ENCODE data around the gene SIGLEC9.

Gene SIGLEC9

DNA sequence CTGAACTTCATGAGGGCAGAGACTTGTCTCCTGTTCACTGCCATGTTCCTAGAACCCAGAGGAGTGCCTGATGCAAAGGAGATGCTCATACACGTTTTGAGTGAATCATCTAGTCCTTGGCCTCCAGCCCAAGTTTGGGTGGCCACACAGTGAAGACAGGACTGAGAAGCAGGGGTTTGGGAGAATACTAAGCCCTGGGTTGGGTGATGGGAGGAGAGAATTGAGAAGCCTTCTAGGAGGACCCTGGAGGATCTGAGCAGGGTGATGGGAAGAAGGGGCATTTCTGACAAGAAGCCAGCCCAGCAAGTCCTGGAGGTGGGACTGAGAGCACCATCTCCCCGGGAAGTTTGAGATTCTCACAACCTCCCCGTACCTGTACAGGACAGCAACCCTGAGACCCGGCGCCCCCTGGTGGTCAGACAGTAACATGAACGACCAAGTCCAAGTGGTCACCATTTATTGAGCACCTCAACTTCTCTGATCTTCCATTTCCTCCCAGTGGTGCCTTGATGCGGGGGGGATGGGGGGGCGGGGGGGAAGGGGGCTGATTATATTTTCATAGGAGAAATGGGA is 27.5 kb upstream of the SIGLEC9 start:
- DNase-seq, result peak; percentile 56 to 83 (median 59)

DNA sequence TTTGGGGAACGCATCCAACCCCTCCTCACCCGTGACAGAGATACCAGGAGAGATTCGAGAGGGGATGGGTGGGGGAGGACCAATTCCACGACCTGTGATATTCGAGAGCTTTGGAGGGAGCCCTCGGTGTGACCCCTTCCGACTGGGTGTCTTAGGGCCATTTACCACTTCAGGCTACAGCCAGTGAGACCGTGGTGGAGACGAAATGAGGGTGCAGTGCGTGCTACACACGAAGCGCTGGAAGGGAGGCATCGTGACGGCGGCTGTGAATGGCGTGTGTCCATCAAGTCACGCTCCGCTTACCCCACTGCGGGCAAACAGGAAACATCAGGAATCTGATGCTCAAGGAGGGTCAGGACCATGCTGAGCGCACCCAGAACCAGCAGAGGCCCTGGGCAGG is 26.9 kb upstream of the SIGLEC9 start:
- no peak for DNase-seq

DNA sequence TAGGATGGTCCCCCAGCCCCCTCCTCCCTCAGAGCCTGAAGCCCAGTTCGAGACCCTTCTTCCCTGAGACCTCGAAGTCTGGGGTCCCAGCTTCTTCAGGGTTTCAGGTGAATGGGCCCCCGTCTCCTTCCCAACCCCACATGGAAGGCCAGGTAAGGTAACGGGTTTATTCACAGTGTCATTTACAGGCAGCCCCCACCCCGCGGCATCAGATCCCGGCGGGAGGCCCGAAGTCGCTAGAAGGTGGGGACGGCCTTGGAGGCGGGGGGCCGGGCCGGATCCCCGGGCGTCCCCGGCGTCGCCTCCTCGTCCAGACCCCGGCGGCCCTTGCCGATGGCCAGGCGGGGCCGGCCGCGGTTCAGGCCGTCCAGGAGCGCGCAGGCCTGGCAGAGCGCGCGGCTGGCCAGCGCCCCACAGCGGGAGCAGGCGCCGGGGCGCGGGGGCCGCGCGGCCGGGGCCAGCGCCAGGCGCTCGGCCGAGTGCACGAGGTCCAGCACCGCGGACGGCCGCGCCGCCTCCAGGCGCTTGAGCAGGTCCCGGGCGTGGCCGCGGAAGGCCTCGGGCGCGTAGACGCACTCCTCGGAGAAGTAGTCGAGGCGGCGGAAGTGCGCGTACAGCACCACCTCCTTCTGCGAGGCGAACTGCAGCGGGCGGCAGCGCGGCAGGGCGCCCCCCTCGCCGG is 26.2 kb upstream of the SIGLEC9 start:
- DNase-seq, result peak; percentile 39 to 64 (median 53)

DNA sequence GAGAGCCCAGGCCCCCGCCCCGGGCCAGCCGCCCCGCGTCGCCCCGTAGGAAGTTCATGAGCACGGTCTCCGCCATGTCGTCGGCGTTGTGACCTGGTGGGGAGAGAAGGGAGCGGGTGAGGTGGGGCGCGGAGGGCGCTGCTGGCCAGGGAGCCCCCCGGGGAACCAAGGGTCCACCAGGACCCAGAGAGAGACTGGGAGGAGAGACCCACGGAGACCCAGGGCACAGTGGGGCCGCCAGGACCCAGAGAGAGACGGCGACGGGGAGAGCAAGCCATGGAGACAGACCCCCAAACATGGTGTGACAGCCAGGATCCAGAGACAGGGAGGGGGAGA is 25.7 kb upstream of the SIGLEC9 start:
- no peak for DNase-seq

DNA sequence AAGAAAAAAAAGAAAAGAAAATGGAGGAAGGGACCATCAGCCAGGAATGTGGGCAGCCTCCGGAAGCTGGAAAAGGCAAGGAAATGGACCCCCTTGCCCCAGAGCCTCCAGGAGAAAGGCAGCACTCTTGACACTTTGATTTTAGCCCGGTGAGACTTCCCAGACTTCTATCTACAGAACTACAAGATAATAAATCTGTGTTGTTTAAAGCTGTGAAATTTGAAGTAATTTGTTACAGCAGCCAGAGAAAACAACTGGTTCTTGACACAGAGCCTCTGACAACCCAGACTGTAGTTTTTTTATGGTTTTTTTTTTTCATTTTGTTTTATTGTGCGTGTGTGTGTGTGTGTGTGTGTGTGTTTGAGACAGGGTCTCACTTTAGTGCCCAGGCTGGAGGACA is 24.1 kb upstream of the SIGLEC9 start:
- DNase-seq, result no peak

DNA sequence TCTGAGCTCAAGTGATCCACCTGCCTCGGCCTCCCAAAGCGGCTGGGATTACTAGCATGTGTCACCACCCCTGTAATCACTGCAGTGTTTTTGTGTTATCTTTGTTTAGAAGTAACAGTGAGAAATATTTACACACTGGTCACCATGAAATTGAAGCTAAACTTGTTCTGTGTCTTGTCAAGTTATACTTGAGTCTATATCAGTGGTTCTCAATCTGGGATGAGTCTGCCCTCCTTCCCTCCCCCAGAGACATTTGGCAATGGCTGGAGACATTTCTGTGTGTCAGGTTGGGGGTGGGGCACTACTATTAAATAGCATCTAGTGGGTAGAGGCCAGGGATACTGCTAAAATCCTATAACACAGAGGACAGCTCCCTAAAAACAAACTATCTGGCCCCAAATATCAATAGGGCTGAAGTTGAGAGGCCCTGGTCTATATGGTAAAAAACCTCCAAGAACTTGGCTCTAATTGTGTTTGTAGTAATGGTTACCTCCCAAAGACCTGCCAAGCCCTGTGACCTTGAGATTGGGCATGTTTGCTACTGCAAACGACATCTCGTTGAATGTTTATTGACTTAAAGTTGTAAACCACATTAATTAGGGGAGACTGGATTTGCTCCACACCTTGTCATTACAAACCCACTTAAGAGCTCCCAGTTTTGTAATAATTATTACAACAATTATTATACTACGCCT is 23.4 kb upstream of the SIGLEC9 start:
- peak in 1 of 3 donors; percentile 25 for DNase-seq

DNA sequence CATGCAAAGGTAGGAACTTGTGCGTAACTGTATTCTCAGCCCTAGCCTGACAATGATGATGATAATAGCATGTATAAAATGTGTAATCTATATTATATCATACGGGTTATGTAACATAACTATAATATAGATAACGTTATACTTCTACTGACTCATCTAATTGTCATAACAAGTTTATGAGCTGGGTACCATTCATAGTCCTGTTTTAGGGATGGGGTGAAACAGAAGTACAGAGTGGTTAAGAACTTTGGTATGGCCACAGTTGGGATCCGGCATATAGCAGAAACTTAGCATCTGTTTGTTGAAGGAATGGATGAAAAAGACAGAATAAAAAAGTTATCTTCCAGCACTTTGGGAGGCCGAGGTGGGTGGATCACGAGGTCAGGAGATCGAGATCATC is 21.7 kb upstream of the SIGLEC9 start:
- no peak for DNase-seq

DNA sequence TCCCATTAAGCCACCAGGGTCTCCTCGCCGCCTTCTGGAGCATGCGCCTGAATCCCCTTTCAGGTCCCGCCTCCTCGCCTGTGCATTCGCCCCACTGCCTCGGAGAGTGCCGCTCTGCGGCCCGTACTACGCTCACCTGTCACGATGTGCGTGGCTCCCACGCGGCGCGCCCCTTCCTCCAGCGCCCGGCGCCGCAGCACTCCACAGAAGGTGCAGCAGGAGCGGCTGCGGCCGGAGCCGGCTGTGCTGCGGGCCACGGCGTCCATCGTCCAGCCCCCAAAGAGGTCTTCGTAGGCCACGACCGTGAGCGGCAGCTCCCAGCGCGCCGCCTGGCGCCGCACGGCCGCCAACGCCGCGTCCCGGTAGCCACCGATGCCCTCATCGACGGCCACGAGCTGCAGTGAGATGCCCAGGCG is 20.8 kb upstream of the SIGLEC9 start:
- no peak for DNase-seq

DNA sequence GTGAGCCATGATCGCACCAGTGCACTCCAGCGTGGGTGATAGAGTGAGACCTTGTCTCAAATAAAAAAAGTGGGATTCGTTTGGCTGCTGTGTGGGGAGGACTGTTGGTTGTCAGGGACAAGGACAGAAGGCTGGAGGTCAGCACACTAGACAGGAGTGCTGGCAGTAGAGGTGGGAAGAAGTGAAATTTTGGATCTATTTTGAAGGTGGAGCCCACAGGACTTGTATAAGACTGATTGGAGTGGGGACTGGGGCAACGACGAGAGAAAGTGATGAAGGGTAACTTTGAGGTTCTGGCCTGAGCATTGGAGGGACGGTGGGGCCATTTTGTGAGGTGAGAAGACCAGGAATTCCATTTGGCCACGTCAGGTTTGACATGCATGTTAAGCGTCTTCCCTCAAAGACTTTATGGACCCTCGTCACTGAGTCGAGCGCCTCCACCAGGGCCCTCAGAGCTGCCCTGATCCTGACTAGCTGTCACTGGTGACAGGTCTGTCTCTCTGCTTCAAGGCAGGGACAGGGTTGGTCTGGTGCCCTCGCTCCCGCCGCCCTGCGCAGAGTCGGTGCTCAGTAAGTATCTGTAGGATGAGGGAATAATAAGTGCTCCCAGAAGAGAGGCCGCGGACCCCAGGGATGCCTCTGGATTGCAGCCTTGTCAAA is 17.2 kb upstream of the SIGLEC9 start:
- DNase-seq, result peak in 1 of 3 donors; percentile 32

DNA sequence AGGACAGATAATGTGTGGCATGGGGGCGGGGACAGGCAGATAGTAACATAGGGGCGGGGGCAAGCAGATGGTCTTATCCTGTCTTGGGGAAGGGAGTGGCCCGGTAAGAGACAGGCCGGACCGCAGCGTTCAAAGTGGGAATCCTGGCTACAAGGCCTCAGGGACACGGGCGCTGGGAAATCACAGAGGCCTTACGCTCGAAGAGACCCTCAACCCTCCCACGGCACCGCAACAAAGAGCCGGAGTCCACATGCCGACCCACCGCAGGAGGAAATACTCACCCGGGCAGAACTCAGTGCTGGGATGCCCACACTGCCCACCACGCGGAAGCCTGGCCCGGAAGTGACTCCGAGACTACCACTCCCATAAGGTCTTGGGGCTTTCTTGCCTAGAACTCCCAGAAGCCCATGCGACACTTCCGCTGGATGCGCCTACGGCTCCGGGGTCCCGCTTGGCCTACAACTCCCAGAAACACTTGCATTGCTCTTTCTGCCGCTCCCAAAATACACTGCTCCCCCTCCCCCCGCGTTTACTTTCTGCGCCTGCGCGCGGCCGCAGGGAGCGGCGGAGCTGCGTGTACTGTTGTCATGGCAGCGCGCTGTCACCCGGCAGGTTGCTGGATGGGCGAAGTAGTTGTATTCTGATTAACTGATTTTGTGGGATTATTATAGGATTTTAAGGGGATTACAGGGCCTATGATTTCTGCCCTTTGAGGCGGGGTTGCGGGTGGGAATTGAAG is 16.5 kb upstream of the SIGLEC9 start, which contains the start of gene CTU1:
Gene CTU1, minus strand, starts transcription at position 344 of the 739 bp plus-strand sequence. CDS start 3,840 bp downstream, outside the sequence.
- DNase-seq, result peak; percentile 99 to 100 (median 99)

DNA sequence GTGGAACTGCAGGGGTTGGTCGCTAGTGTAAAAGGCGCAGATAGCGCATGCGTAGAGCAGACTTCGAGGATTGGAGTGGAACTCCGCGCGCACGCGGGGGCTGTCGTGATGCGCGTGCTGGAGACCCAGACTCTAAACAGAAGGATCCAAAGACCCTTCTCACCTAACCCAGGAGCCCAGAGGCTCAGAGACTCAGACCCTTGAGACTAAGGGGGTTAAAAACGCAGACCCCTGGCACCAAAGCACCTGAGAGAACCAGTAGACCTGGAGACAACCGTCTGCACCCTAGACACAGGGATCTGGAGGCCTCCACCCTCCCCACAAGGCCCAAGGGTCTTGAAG is 15.9 kb upstream of the SIGLEC9 start:
- DNase-seq, result no peak

DNA sequence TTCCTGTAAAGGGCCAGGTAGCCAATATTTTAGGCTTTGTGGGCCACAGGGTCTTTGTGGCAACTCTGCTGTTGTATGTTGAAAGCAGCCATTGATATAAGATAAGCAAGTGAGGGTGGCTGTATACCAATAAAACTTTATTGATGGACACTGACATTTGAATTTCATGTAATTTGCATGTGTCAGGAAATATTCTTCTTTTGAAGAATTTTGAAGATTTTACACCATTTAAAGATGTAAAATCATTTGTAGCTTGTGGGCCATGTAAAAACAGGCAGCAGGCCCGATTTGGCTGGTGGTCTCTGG is 14.1 kb upstream of the SIGLEC9 start:
- no peak for DNase-seq

DNA sequence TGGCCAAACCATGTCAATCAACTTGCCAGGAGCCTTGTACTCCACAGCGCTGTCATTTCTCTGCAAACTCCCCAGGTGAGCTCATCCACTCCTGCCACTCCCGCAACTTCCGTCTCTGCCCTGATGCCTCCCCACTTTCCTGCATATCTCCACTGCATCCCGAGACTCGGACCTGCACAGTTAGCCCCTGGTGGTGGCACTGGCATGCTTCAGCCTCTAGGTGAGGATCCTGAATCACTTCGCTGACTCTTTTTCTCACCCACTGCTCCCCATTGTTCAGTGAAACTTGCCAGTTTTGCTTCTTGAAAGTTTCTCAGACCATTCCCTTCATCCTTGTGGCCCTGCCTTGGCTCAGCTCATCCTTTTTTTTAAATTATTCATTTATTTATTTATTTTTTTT is 13.1 kb upstream of the SIGLEC9 start:
- DNase-seq, result no peak

DNA sequence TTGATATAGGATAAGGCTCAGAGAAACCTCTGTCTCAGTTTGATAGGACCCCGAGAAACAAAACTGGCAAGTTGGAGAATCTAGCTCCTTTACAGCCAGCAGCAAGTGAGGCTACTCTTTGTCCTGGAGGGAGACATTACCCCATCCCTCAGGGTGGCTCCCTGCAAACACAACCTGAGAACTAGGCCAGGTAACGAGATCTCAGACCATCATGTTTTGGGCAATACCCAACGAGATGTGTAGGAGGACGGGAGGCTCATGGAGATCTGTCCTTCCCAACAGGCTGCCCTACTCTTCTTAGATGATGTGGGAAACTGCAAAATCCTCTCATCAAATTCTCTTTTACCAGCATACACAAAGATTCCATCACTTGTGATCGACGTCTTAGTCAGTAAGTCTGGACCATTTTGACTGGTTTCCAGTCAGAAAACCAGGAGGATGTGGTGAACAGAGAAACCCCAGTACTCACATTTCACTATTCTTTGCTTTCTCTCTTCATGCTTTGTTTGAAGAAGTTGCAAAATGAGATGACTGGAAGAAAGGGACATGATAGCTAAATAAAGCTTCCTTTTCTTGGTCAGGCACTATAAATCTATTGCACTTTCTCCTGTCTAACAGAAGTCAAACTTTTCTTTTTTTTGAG is 10.5 kb upstream of the SIGLEC9 start:
- DNase-seq, result peak; percentile 51 to 87 (median 75)

DNA sequence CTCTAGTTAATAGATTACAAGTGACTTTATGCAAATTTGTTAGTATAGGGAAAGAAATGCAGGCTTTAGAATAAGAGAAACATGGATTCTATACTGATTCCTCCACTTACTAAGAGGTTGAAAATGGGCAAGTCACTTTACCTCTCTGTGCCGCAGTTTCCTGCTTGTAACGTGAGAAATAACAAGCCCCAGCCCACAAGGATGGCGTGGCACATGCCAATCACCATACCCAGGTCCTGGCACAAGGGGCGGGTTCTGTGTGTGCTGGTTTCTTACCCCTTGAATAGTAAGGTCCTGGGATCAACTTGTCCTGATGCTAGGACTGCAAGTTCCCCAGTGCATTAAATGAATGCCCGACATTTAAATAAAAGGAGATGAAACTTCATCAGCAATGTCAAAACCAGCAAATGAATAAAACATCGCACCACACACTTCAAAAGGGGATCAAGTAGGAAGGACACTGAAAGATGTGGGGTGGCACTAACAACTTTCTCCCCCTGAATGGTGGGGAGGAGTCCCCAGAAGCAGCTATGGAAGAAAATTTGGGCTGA is 7.9 kb upstream of the SIGLEC9 start:
- no peak for DNase-seq

DNA sequence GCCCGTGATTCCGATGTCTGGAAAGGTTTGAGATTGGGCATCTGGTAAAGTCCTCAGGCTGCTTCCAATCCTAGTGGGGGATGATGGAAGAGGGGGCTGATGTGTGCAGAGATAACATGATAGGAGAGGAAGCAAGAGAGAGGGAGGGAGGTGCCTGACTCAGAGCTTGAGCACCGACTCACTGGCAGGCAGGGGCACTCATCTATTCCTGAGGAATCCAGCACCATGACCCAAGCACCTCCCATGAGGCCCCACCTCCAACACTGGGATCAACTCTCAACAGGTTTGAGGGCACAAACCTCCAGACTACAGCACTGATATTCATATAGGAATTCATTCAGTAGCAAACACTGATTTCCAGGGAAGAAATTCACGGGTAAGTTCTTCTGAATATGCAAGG is 5.6 kb upstream of the SIGLEC9 start:
- DNase-seq, result peak in 2 of 3 donors; percentile 49 to 54

DNA sequence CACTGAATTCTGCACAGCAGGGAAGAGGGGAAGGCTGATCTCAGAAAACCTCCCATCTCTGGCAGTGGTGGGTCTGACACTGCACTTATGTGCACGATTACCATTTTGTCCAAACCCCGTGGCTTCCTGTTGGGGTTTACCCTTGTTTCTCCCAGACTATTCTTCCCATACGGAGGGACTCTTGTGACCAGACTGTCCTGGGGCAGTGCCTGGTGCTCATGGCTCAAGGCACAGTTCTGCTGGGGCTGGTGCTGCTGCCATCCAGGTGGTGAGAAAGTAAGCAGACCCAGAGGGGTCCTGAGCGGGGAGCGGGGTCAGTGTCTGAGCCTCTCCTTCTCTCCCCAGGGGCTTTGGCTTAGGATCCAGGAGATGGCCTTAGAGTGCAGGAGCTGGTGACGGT is 5.1 kb upstream of the SIGLEC9 start:
- DNase-seq, result peak; percentile 87 to 94 (median 89)

DNA sequence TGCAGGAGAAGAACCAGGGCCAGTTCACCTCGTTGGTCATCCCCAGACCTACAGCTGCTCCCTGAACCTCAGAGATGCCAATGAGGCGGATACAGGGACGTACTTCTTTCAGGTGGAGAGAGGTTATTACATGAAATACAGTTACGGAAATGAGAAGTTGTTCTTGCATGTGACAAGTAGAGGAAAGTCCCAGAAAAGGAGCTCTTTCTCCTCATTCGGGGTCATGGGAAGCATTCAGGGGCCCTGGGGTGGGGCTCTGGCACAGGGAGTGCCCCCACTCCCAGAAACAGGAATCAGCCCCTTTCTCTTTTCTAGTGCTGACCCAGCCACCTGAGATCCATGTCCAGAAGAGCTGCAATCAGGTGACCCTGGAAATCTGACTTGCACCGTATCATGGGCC is 4.5 kb upstream of the SIGLEC9 start:
- DNase-seq, result peak; percentile 61 to 80 (median 73)

DNA sequence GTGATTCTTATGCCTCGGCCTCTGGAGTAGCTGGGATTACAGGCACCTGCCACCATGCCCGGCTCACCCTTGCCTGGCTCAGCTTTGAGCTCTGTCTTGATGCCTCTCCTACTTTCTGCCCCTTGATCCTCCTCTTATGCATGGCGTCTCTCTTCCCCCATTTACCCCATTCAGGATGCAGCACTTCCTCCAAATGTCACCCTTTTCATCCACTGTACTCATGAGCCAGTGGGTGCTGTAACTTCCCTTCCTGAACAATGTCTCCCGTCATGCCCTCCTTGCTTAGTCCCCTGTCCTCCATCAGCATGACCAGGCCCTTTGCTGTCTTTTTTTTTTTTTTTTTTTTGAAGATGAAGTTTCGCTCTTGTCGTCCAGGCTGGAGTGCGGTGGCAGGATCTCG is 3.4 kb upstream of the SIGLEC9 start:
- DNase-seq, result peak; percentile 78 to 89 (median 84)

DNA sequence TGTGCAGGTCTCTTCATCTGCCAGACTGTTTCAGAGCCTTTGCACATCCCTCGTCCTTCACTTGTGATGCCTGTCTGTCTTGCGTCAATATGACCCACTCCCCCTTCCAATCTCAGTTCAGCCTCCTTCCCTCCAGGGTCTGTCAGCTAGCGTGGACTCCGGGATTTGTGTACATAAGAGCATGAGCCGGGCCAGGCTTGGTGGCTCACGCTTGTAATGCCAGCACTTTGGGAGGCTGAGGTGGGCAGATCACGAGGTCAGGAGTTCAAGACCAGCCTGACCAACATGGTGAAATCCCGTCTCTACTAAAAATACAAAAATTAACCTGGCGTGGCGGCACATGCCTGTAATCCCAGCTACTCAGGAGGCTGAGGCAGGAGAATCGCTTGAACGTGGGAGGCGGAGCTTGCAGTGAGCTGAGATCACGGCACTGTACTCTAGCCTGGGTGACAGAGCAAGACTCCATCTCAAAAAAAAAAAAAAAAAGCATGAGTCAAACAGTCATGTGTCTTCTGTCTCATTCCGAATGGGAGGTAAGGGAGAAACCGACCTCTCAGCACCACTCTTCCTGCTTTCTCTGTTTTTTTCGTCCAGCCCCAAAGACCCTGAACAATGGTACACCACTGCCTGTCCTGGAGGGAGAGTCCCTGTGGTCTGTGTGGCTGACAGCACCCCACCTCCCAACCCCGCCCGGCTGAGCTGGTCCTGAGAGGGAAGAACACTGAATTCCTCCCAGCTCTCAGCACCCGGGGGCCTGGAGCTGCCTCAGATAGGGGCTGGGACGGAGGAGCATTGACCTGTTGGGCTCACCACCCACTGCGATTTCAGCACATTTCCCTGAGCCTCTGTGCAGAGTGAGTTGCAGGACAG is 2.4 kb upstream of the SIGLEC9 start:
- DNase-seq, result peak; percentile 87 to 92 (median 90)

DNA sequence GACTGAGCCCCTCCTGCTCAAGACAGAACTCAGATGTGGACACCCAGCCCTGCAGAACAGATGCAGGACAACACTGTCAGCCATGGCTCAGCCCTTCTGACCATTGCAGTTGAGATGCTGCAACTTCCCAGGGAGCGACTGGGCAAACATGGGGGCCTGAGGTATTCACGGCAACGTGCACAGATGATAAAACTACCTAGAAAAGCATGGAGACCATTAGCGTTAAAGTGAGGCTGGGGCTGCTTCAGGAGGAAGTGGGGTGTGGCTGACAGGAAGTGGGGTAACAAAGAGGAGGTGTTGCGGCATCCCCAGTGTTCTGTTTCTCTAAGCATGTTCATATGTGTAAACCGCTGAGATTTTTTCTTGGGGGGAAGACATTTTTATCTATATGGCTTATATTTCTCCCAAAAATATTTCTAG is 1.3 kb upstream of the SIGLEC9 start:
- peak; percentile 73 to 78 (median 75) for DNase-seq

Measured in suppressor macrophage treated with lipopolysaccharide for 1 hour (primary cell).